HCT116 (cell line): Measurements from ENCODE around the gene STPG2.

Source experiments
- ATF3 ChIP-seq: IDR thresholded peaks from 2 replicates; pipeline ENCODE4 v1.6.1; 2012
- CTCF ChIP-seq, 3 experiments: fragments of 200-600 bp in 1 of 3; sonication (generic) in 1 of 3; IDR thresholded peaks in 2 of 3; conservative IDR thresholded peaks in 1 of 3; 2 replicates each; pipeline ENCODE4 v1.5.1; 2012 to 2017; ENCODE audit warnings: low read depth in 2 of 3, low read length in 2 of 3, antibody characterized with exemption in 1 of 3, borderline replicate concordance in 1 of 3, control low read depth in 1 of 3, mild to moderate bottlenecking in 1 of 3, mixed read lengths in 1 of 3, mixed run types in 1 of 3, moderate library complexity in 1 of 3; ENCODE audit not compliant: insufficient read depth in 1 of 3
- EZH2 ChIP-seq: fragments of 200-600 bp; sonication (generic); IDR thresholded peaks from 2 replicates; pipeline ENCODE4 v1.6.1; 2017; ENCODE audit warnings: antibody characterized with exemption, mixed run types
- POLR2A ChIP-seq: IDR thresholded peaks from 2 replicates; pipeline ENCODE4 v1.7.0; 2011; ENCODE audit warnings: borderline replicate concordance; ENCODE audit not compliant: insufficient read depth, insufficient read length; ENCODE audit errors: extremely low read depth
- POLR2AphosphoS5 ChIP-seq: IDR thresholded peaks from 2 replicates; pipeline ENCODE4 v1.6.1; 2011; ENCODE audit warnings: mild to moderate bottlenecking, low read depth, low read length, moderate library complexity
- SP1 ChIP-seq: IDR thresholded peaks from 2 replicates; pipeline ENCODE4 v1.6.1; 2012; ENCODE audit warnings: low read depth
- ZFX ChIP-seq: fragments of 450-650 bp; IDR thresholded peaks from 2 replicates; pipeline ENCODE4 v1.6.1; 2017

GRCh38 chr4:97560009-97560408, 583.3 kb downstream of the STPG2 start:
- TF ChIP-seq ZFX, result no peak
- TF ChIP-seq EZH2, result no peak
- TF ChIP-seq CTCF (IDR thresholded peaks at IDR 0.05 in 2 of 3, conservative IDR thresholded peaks at IDR 0.05 in 1 of 3; ENCODE audit: borderline replicate concordance in 1 of 3, insufficient read depth in 1 of 3, low read depth in 2 of 3, low read length in 2 of 3), result no peak
- TF ChIP-seq SP1, result no peak
- TF ChIP-seq POLR2AphosphoS5, result no peak
- no peak for TF ChIP-seq POLR2A
- TF ChIP-seq ATF3, result no peak
